Nephron (organoid): Measurements from ENCODE around the gene KDM8.
A peak's percentile ranks its signal among the peaks of the same experiment; 100 is the strongest.
"Not testable (repeated sequence)": the region's sequence is repeated elsewhere in the genome, so short reads cannot be mapped to it uniquely, and the experiment has no call there.

Experiments
- H3K27ac Mint-ChIP-seq, 3 experiments: 2 replicates each; pipeline ENCODE4 v1.8.0; 2020; ENCODE audit warnings: mixed read lengths in 3 of 3, mild to moderate bottlenecking in 2 of 3, moderate library complexity in 1 of 3
- H3K27me3 Mint-ChIP-seq: 2 replicates; pipeline ENCODE4 v1.8.0; 2021; ENCODE audit warnings: low read depth, mild to moderate bottlenecking, moderate library complexity, mixed read lengths
- H3K36me3 Mint-ChIP-seq: 2 replicates; pipeline ENCODE4 v1.8.0; 2020; ENCODE audit warnings: low read depth, mixed read lengths
- H3K4me1 Mint-ChIP-seq: 2 replicates; pipeline ENCODE4 v1.8.0; 2020; ENCODE audit warnings: mixed read lengths
- H3K4me3 Mint-ChIP-seq, 3 experiments: 2 replicates each; pipeline ENCODE4 v1.8.0; 2020; ENCODE audit warnings: mild to moderate bottlenecking in 3 of 3, mixed read lengths in 3 of 3, moderate library complexity in 2 of 3
- H3K9me3 Mint-ChIP-seq: 2 replicates; pipeline ENCODE4 v1.8.0; 2020; ENCODE audit warnings: mixed read lengths
- CTCF ChIP-seq, 3 experiments: fragments of 200-600 bp; sonication (generic); IDR thresholded peaks; one replicate each; pipeline ENCODE4 v1.5.0; 2021; ENCODE audit warnings: antibody characterized with exemption in 3 of 3; ENCODE audit not compliant: unreplicated experiment in 3 of 3

KDM8 gene

GRCh38 chr16:27258241-27258734 lies 55.0 kb downstream of the KDM8 start:
- no peak overlapping the region for H3K27ac Mint-ChIP-seq
- H3K36me3 Mint-ChIP-seq = peaks cover 12% of the 10 kb centered on the region
- peaks cover 5% of the 10 kb centered on the region for H3K4me1 Mint-ChIP-seq
- no peaks in the 10 kb centered on the region for H3K9me3 Mint-ChIP-seq
- H3K4me3 Mint-ChIP-seq = no peak overlapping the region
- H3K27me3 Mint-ChIP-seq = no peaks in the 10 kb centered on the region
- TF ChIP-seq CTCF (IDR thresholded peaks at IDR 0.05; ENCODE audit: unreplicated experiment in 3 of 3) = no peak

- Mint-ChIP-seq H3K27me3 (no peaks in the 10 kb centered on the region), H3K36me3 (peaks cover 12% of the 10 kb centered on the region), H3K4me1 (no peaks in the 10 kb centered on the region), H3K27ac (no peak overlapping the region), H3K9me3 (no peaks in the 10 kb centered on the region), H3K4me3 (no peak overlapping the region)
- no peak for TF ChIP-seq CTCF (IDR thresholded peaks at IDR 0.05; ENCODE audit: unreplicated experiment in 3 of 3)
These were observed 56.4 kb downstream of the KDM8 start for GRCh38 chr16:27259710-27260109.

GRCh38 chr16:27262904-27263423 lies 59.6 kb downstream of the KDM8 start:
- not testable (repeated sequence) for H3K36me3 Mint-ChIP-seq, H3K9me3 Mint-ChIP-seq, H3K4me3 Mint-ChIP-seq, H3K4me1 Mint-ChIP-seq, H3K27me3 Mint-ChIP-seq, H3K27ac Mint-ChIP-seq

GRCh38 chr16:27264151-27264550 lies 60.8 kb downstream of the KDM8 start:
- TF ChIP-seq CTCF (IDR thresholded peaks at IDR 0.05; ENCODE audit: unreplicated experiment in 3 of 3) = no peak
- no peaks in the 10 kb centered on the region for H3K4me1 Mint-ChIP-seq
- no peaks in the 10 kb centered on the region for H3K9me3 Mint-ChIP-seq
- H3K36me3 Mint-ChIP-seq = no peaks in the 10 kb centered on the region
- H3K4me3 Mint-ChIP-seq = no peak overlapping the region
- no peaks in the 10 kb centered on the region for H3K27me3 Mint-ChIP-seq
- H3K27ac Mint-ChIP-seq = no peak overlapping the region

GRCh38 chr16:27265982-27266381 lies 62.7 kb downstream of the KDM8 start:
- Mint-ChIP-seq H3K36me3 (no peaks in the 10 kb centered on the region), H3K27ac (no peak overlapping the region), H3K4me1 (no peaks in the 10 kb centered on the region), H3K27me3 (no peaks in the 10 kb centered on the region), H3K4me3 (peak overlapping the region; percentile 16 to 48 (median 41)), H3K9me3 (no peaks in the 10 kb centered on the region)
- TF ChIP-seq CTCF (IDR thresholded peaks at IDR 0.05; ENCODE audit: unreplicated experiment in 3 of 3) = no peak

GRCh38 chr16:27267037-27267677 lies 63.8 kb downstream of the KDM8 start:
- TF ChIP-seq CTCF (IDR thresholded peaks at IDR 0.05; ENCODE audit: unreplicated experiment in 3 of 3) = no peak
- H3K4me3 Mint-ChIP-seq = peak overlapping the region; percentile 67 to 95 (median 72)

More at GRCh38 chr16:27267037-27267677, 63.8 kb downstream of the KDM8 start:
- H3K36me3 Mint-ChIP-seq = no peaks in the 10 kb centered on the region
- H3K4me1 Mint-ChIP-seq = no peaks in the 10 kb centered on the region
- H3K27ac Mint-ChIP-seq = no peak overlapping the region
- no peaks in the 10 kb centered on the region for H3K27me3 Mint-ChIP-seq
- H3K9me3 Mint-ChIP-seq = no peaks in the 10 kb centered on the region
